EH (cell line): Measurements from ENCODE around the gene AGPAT3.
A peak's percentile ranks its signal among the peaks of the same experiment; 100 is the strongest.

Experiments
- DNase-seq: peaks from one replicate; pipeline ENCODE4 v3.0.0-alpha.2; 2015; ENCODE audit warnings: low read depth

AGPAT3 gene

GRCh38 chr21:43864313-43864961 lies 586 bp upstream of the AGPAT3 start:
- peak; percentile 31 for DNase-seq

- peak; percentile 46 for DNase-seq
Measured at GRCh38 chr21:43865540-43866259, 677 bp downstream of the AGPAT3 start.

DNA sequence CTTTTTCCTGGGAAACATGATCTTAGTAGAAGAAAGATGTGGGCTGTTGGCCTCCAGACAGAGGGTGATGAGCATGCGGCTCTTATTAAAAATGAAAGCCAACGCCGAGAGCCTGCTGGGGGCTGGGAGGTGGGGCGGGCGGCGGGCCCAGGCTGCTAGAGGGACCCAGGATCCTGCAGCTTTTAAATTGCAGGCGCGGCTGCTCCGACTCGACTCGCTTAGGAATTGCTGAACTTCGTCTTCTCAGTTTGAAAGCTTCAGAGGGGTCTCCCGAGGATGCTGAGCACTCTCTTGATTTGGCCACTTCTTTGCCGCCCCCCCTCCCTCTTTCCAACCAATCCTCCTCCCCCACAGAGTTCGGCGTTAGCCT lies 1.2 kb downstream of the AGPAT3 start:
- peak; percentile 69 for DNase-seq

DNA sequence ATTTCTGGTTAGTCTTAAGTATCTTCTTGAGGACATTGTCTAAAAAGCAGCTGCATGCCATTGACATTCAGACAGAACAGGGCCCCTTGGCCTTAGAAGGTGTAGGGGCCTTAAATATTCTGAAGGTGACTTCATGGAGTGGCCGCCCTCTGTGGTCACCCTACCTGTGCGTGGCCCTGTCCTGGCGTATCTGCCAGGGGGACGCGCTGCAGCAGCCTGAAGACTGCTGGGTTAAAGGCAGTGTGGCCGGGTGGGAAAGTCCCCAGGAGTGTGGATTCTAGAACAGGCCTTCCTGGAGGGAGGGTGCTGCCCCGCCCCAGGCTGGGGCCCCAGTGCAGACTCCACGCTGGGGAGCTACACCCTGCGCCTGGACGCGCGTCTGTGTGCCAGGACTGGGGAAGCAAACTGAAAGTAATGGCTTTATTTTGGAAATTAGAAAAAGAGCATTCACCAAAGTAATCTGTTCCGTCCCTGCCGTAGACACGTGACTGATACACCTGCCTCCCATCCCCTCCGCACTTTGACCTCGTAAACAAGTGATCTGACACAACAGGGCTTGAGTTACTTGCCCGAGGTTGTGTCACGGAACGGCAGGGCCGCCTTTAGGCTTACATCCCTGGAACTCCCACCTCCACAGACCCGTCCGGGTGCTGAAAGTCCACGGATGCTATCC lies 1.8 kb downstream of the AGPAT3 start:
- no peak for DNase-seq

- DNase-seq = no peak
Measured at GRCh38 chr21:43867332-43867703, 2.3 kb downstream of the AGPAT3 start.

DNA sequence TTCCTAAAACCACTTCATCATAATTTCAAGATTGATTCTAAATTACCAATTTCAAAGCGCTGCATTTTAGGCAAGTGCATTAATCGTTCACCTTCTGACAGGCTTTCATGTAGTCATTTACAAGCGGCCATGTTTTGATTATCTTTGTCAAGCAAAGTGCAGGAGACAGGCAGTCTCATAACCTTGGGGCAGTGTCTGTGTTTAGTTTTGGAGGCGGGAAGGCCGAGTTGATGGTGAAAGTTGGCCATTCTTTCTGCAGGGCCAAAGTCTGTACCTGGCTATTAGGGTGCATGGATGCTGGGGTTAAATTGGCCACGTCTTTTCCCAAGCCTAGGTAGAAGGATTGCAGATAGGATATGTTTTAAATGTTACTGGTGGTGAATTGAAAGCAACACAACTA lies 2.9 kb downstream of the AGPAT3 start:
- DNase-seq = no peak

DNA sequence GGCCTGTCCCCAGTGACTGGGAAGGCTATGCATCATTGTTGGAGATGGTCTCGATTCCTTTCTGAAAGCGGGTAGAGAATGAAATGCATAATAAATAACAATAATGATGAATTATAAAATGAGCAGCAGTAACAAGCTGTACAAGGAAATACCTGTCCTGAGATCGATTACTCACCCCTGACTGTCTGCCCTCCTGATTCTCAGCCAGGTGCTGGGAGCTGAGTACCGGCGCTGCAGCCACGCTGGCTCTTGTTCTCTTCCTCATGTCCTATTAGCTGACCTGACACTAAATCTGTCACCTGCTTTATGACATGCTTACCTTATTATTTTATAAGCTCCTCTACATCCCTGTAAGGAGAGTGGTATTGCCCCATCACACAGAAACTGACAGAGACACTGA lies 3.4 kb downstream of the AGPAT3 start:
- DNase-seq = no peak

DNA sequence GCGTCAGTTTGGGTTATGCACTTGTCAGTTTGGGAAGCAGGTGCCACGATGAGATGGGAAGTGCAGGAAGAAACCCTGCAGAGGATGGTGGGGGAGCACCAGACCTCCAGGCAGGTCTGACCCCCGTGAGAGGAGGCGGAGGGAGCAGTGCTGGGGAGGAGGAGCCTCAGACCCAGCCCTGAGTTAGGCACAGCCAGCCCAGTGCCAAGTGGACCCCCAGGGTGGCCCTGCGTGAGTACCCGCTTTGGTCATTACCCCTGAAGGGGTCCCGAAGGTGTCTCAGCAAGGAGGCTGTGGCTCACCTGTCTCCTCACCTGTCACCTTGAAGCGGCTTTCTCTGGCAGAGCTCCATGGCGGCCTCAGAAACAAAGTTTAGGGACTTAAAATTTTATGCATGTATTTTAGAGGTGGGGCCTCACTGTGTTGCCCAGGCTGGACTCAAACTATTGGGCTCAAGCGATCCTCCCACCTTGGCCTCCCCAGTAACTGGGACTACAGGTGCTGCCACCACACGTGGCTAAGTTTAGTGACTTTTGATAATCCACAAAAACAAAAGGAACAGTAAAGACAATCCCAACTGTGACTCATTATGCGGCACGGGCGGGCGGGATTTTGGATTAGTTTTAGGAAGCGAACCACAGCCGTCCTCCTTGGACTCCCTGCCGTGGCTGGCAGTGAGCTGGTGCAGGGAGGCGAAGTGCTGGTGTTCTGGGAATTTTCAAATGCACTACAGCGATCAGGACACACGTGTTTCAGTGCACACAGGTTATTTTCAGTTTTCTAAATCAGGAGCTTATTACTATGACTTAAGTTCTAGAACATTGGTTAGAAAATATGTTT lies 4.7 kb downstream of the AGPAT3 start:
- DNase-seq = no peak

GRCh38 chr21:43871487-43871886 lies 6.5 kb downstream of the AGPAT3 start:
- DNase-seq = no peak

DNA sequence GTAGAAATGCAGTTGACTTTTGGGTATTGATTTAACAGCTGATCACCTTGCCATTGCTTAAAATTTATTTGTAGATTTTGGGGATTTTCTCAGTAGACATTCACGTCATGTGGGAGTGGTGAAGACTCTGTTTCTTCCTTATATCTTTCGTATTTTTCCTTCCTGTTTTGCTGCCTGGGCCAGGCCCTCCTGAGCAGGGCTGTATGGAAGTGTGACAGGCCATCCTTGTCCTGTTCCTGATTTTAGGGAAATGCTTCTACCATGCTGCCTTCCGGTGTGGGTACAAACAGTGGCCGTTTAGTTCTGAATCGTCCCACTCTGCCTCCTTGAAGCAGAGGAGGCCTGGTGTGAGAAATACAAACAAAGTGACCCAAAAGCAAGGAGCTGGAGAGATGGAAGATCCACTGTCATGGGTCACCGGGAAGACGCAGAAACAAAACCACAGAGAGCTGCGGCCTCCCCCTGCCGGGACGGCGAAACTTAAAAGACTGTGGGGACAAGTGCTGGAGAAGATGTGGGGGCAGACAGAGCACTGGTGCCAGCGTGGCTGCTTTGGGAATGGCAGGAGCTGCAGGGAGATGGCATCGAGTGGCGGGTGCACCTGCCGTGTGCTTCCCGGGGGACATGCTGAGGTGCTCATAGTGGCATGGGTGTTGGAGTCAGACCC lies 7.6 kb downstream of the AGPAT3 start:
- no peak for DNase-seq

- DNase-seq = no peak
Measured at GRCh38 chr21:43873673-43874072, 8.7 kb downstream of the AGPAT3 start.

DNA sequence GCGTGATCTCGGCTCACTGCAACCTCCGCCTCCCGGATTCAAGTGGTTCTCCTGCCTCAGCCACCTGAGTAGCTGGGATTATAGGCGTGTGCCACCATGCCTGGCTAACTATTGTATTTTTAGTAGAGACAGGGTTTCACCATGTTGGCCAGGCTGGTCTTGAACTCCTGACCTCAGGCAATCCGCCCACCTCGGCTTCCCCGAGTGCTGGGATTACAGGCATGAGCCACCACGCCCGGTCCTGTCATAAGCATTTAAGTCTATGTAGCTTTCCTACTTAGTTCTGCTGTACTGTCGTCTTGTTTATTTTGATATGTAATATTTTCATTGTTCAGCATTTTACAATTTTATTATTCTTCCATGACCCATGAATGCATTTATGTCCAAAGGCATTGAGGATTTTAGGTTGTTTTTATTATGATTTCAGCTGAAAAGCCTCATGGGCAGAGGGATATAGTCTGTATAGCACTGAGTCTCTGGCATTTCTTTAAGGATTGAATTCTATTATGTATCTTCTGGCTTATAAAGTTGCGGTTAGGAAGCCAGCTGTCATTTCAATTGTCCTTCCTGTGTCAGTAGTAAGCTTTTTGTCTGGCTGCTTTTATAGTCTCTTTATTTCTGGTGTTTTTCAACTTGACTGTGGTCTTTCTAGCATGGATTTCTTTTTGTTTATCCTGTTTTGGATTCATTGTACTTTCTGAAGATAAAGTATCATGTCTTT lies 9.2 kb downstream of the AGPAT3 start:
- DNase-seq = no peak

- DNase-seq = no peak
Measured at GRCh38 chr21:43876605-43877004, 11.6 kb downstream of the AGPAT3 start.

GRCh38 chr21:43877936-43878575 lies 13.0 kb downstream of the AGPAT3 start:
- no peak for DNase-seq

- DNase-seq = no peak
Measured at GRCh38 chr21:43879348-43880110, 14.5 kb downstream of the AGPAT3 start.

GRCh38 chr21:43880111-43880985 lies 15.3 kb downstream of the AGPAT3 start:
- DNase-seq = peak; percentile 52

DNA sequence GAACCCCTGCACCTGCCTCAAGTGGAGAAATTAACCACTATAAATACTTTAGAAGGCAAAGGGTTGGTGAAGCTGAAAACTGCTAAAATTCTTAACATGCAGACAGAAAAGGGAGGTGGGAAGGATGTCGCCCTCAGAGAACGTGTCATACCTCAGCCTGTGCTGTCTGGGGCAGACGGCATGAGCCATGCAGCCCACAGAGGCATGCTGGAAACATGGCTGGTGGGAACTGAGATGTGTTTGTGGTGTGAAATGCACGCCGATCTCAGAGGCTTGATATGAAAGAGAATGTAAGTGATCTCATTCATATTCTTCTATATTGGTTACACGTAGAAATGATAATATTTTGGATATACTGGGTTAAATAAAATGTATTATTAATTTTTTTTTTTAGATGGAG lies 16.3 kb downstream of the AGPAT3 start:
- no peak for DNase-seq

DNA sequence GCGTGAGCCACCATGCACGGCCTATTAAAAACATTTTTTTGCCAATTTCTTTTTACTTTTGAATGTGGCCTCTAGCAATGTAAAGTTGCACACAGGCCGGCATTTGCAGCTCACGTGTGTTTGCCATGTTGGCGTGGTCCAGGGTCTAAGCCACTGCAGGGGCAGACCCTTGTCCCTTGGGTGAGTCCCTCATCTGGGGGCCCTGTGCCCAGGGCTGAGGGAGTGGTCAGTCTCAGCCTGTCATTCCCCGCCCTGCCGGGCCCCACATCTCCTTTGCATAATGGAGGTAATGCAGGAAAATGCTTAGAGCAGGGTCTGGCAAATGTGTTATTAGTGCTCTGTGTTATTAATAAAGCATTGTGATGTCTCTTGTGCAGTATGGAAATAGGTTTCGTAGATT lies 16.9 kb downstream of the AGPAT3 start:
- DNase-seq = no peak

DNA sequence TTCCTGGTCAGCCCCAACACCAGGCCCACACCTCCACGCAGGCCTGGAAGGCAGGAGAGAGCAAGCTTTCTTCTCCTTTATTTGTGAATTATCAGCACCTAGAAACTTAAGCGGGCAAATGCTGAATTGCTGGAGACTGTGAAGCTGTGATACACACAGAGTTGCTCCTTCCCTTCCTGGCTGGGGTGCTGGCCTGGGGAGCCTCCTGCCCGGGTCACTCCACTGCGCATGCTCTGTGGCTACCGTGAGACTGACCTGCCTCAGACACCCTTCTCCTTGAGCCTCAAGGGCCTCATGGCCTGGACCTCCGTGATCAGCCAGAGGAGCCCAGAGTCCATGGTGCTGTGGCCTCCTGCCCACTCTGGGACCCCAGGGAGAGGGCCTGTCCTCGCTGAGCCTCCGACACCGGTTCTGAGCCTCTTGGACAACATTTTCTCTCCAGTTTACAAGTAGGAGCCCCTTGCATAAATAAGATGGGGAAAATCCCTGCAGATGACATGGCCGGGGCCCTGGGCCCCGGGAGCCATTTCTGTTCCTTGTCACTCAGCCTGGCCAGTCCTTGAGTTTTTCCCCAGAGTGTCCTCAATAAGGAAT lies 18.0 kb downstream of the AGPAT3 start:
- DNase-seq = no peak
